Skeletal muscle tissue (tissue), 2 donors: ENCODE results near the gene ECM2. TPM values are rescaled to one million over a fixed set of nuclear protein-coding genes. Genes with fewer than 3 reads are reported as not detected.

Experiments
- small RNA-seq: library from RNA; depleted of rRNA; stranded (forward); fragments of <200 nt; gene quantifications from one replicate; pipeline ENCODE3, GENCODE V24; 2014
- total RNA-seq: library from RNA; depleted of rRNA; stranded (reverse); fragments of >200 nt; gene quantifications from one replicate; pipeline ENCODE4 v1.2.3, GENCODE V29; 2014

ECM2 gene
- total RNA-seq, 1 donor from 2014 or later, result 28.7 TPM

Small RNA genes within 50 kb of the gene (small RNA-seq; reads per million reads assigned to genes)
- not detected for gene AL157827.1
- gene MIR4670, result not detected

Other genes with a start within 250 kb of the ECM2 start
- gene IARS1, start 242.3 kb downstream of the ECM2 start, total RNA-seq, result 125 TPM
- gene NOL8, start 210.6 kb downstream of the ECM2 start, total RNA-seq, result 15.7 TPM
- gene CENPP, start 210.0 kb downstream of the ECM2 start, total RNA-seq, result 15.7 TPM
- 153 TPM for gene OGN, start 131.4 kb downstream of the ECM2 start, total RNA-seq
- gene OMD, start 111.5 kb downstream of the ECM2 start, total RNA-seq, result 4.7 TPM
- gene ASPN, start 53.5 kb downstream of the ECM2 start, total RNA-seq, result 213 TPM
- 6.3 TPM for gene IPPK, start 134.1 kb upstream of the ECM2 start, total RNA-seq
- gene BICD2, start 228.8 kb upstream of the ECM2 start, total RNA-seq, result 29.2 TPM